Panc1 (cell line): ENCODE measurements around the gene ASXL1. TPM values are rescaled to one million over a fixed set of nuclear protein-coding genes. Genes with fewer than 3 reads are reported as not detected.

Experiments used
- ATAC-seq: fragments of 200-7000 bp; cut with Tn5 transposase; 2 replicates; pipeline ENCODE4 v1.9.1; 2020; ENCODE audit warnings: mild to moderate bottlenecking, moderate library complexity
- BruUV-seq: library from RNA; stranded (reverse); fragments of 400-500 nt; replicated peaks from 2 replicates; lab custom pipeline; 2021; lab: Mats Ljungman, UMichigan
- CTCF ChIA-PET: fragments of 300-600 bp; sonication (Branson Sonifier 250); formaldehyde crosslinking; loops from one replicate; lab custom pipeline; 2022; ENCODE audit warnings: antibody characterized with exemption; lab: Charles Lee
- POLR2A ChIA-PET: fragments of 300-600 bp; sonication (Branson Sonifier 250); formaldehyde crosslinking; loops from one replicate; lab custom pipeline; 2022; ENCODE audit warnings: antibody characterized with exemption; lab: Charles Lee
- DNase-seq: peaks from one replicate; pipeline ENCODE4 v3.0.0-alpha.2; 2010; ENCODE audit warnings: low read depth, low spot score
- H3K27ac ChIP-seq: 2 replicates; pipeline ENCODE4 v1.5.1; 2011; ENCODE audit warnings: mild to moderate bottlenecking, low read length, inconsistent platforms
- H3K27me3 ChIP-seq: fragments of 200-500 bp; sonication (Bioruptor generic); 2 replicates; pipeline ENCODE4 v1.6.0; 2014; ENCODE audit warnings: low read length, inconsistent platforms; ENCODE audit not compliant: control insufficient read depth, insufficient read depth
- H3K36me3 ChIP-seq: fragments of 200-500 bp; sonication (Bioruptor generic); 2 replicates; pipeline ENCODE4 v1.5.1; 2014; ENCODE audit warnings: inconsistent platforms, mild to moderate bottlenecking, low read length, moderate library complexity; ENCODE audit not compliant: control insufficient read depth, insufficient read depth
- H3K4me1 ChIP-seq: 2 replicates; pipeline ENCODE4 v1.5.1; 2011; ENCODE audit warnings: inconsistent platforms, mild to moderate bottlenecking, low read length, moderate library complexity; ENCODE audit not compliant: control insufficient read depth, insufficient read depth
- H3K4me3 ChIP-seq, 2 experiments: 2 replicates each; pipeline ENCODE4 v1.5.1; 2011 to 2012; ENCODE audit warnings: low read depth in 2 of 2, low read length in 2 of 2, mild to moderate bottlenecking in 2 of 2, inconsistent platforms in 1 of 2, moderate library complexity in 1 of 2
- H3K9me3 ChIP-seq: fragments of 200-500 bp; sonication (Bioruptor generic); 2 replicates; pipeline ENCODE4 v1.5.1; 2014; ENCODE audit warnings: low read depth, mild to moderate bottlenecking, inconsistent platforms, low read length, moderate library complexity; ENCODE audit not compliant: control insufficient read depth, insufficient read depth
- CTCF ChIP-seq: fragments of 450-650 bp; IDR thresholded peaks from 2 replicates; pipeline ENCODE4 v1.5.1; 2017; ENCODE audit warnings: mild to moderate bottlenecking
- POLR2AphosphoS5 ChIP-seq: IDR thresholded peaks from 2 replicates; pipeline ENCODE4 v1.6.1; 2012; ENCODE audit warnings: mild to moderate bottlenecking, low read depth, low read length, moderate library complexity
- REST ChIP-seq, 2 experiments: IDR thresholded peaks; 2 replicates each; pipeline ENCODE4 v1.6.1; 2011 to 2012; ENCODE audit warnings: low read depth in 2 of 2, control low read depth in 1 of 2, low read length in 1 of 2, mild to moderate bottlenecking in 1 of 2, moderate library complexity in 1 of 2; ENCODE audit not compliant: insufficient read depth in 1 of 2
- SIN3A ChIP-seq: IDR thresholded peaks from 2 replicates; pipeline ENCODE4 v1.6.1; 2012; ENCODE audit warnings: low read depth, mild to moderate bottlenecking, low read length, moderate library complexity, borderline replicate concordance; ENCODE audit not compliant: insufficient read depth
- TCF7L2 ChIP-seq: IDR thresholded peaks from 2 replicates; pipeline ENCODE4 v1.6.1; 2011; ENCODE audit warnings: mild to moderate bottlenecking, low read depth, low read length, inconsistent platforms
- in situ Hi-C: cut with HindIII; loops from 2 replicates; pipeline ENCODE4 v1.10.0; 2016; ENCODE audit warnings: low sequenced_read_pairs, low pct_unique_long_range_greater_than_20kb
- intact Hi-C: fragments of 100-400 bp; cut with micrococcal nuclease; formaldehyde crosslinking; loops from one replicate; pipeline ENCODE4 v1.10.0; 2022; ENCODE audit not compliant: unreplicated experiment
- total RNA-seq: library from RNA; stranded (reverse); gene quantifications from one replicate; pipeline ENCODE4 v1.2.1, GENCODE V29; 2021; ENCODE audit not compliant: unreplicated experiment

ASXL1 gene
- total RNA-seq, 1 experiment from 2014 or later: 205 TPM

- ChIA-PET POLR2A (interaction anchor here (0.6 kb wide), 1 partner anchor 181 kb away, joined by 10 read pairs; no protein-coding TSS in a partner anchor), CTCF (no interaction called here)
- Histone ChIP-seq H3K27me3 (no peaks in the 10 kb centered on the region), H3K4me1 (no peaks in the 10 kb centered on the region), H3K4me3 (no peak overlapping the region), H3K27ac (no peak overlapping the region), H3K36me3 (peaks cover 71% of the 10 kb centered on the region), H3K9me3 (no peaks in the 10 kb centered on the region)
- no TSS peak for BruUV-seq
- in situ Hi-C loops: no loop called here
- intact Hi-C loops: no loop called here
- no peak for ATAC-seq
- TF ChIP-seq TCF7L2: no peak
- no peak for TF ChIP-seq POLR2AphosphoS5
- no peak for TF ChIP-seq REST (IDR thresholded peaks at IDR 0.05; ENCODE audit: insufficient read depth in 1 of 2, low read depth in 2 of 2, low read length in 1 of 2)
- no peak for DNase-seq
Measured at GRCh38 chr20:32436968-32437367, 78.8 kb downstream of the ASXL1 start.

DNA sequence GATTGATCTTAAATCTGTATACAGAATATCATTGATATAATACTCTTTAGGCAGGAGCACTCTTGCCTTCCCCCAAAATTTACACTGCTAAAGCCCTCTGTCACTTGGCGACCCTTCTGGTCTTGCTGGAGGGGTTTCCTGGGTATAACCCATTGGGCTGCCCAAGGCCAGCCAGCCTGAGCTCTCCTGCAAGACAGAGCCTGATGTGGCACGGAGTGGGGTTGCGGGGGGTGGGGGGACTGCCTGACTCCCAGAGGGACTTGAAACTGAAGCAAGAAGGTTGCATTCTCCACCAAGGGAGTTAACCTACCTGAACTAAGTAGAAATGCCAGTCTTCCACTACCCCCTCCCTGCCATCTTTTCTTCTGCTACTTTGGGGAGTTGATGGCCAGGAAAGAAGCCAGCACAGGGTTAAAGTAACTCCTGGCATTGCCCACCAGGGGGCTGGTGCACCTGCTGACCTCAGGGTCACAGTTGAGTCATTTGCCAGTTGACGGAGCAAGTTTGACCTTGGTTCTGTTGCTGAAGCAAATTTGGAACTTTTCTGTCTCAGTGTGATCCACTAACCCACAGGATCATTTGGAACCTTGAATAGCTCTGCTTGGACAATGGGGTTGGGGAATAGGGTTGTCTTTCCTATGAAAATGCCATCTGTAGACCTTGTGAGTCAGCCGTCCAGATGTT lies 79.4 kb downstream of the ASXL1 start:
- CTCF ChIA-PET: no interaction called here
- H3K4me1 ChIP-seq: no peaks in the 10 kb centered on the region
- no TSS peak for BruUV-seq
- H3K27me3 ChIP-seq: no peaks in the 10 kb centered on the region
- H3K9me3 ChIP-seq: no peaks in the 10 kb centered on the region
- H3K36me3 ChIP-seq: peaks cover 65% of the 10 kb centered on the region
- H3K4me3 ChIP-seq: no peak overlapping the region
- in situ Hi-C loops (no loop called here), intact Hi-C loops (no loop called here)
- DNase-seq (no peak), ATAC-seq (no peak)
- no peak overlapping the region for H3K27ac ChIP-seq
- POLR2A ChIA-PET: interaction anchor here (0.6 kb wide), 1 partner anchor 181 kb away, joined by 10 read pairs; no protein-coding TSS in a partner anchor
- no peak for TF ChIP-seq POLR2AphosphoS5
- no peak for TF ChIP-seq REST (IDR thresholded peaks at IDR 0.05; ENCODE audit: insufficient read depth in 1 of 2, low read depth in 2 of 2, low read length in 1 of 2)
- no peak for TF ChIP-seq TCF7L2
- no peak for TF ChIP-seq CTCF
- no peak for TF ChIP-seq SIN3A
